Esophagus muscularis mucosa (tissue), 4 donors: Measurements from ENCODE around the gene GRID2. TPM values are rescaled to one million over a fixed set of nuclear protein-coding genes. Genes with fewer than 3 reads are reported as not detected.

Experiments used
- DNase-seq: peaks from one replicate; pipeline ENCODE4 v3.0.0-alpha.2; 2017; ENCODE audit errors: extremely low spot score
- H3K27ac ChIP-seq, 4 donors: fragments of 200-600 bp; sonication (generic); replicated peaks in 1 of 4; 1 replicate in 3 of 4; 2 replicates in 1 of 4; pipeline ENCODE4 v1.5.1; 2016 to 2019; ENCODE audit warnings: mild to moderate bottlenecking in 1 of 4
- H3K27me3 ChIP-seq, 4 donors: fragments of 200-600 bp; sonication (generic); one replicate each; pipeline versions ENCODE4 v1.5.1 to v1.6.0; 2016 to 2019
- H3K36me3 ChIP-seq, 4 donors: fragments of 200-600 bp; sonication (generic); one replicate each; pipeline ENCODE4 v1.5.1; 2016 to 2019
- H3K4me1 ChIP-seq, 4 donors: fragments of 200-600 bp; sonication (generic); one replicate each; pipeline ENCODE4 v1.5.1; 2016 to 2019
- H3K4me3 ChIP-seq, 4 donors: fragments of 200-600 bp; sonication (generic); 1 replicate in 2 of 4; 2 replicates in 2 of 4; pipeline ENCODE4 v1.5.1; 2016 to 2019; ENCODE audit warnings: mild to moderate bottlenecking in 4 of 4, moderate library complexity in 1 of 4
- H3K9me3 ChIP-seq, 4 donors: fragments of 200-600 bp; sonication (generic); 1 replicate in 3 of 4; 2 replicates in 1 of 4; pipeline ENCODE4 v1.5.1; 2016 to 2019
- CTCF ChIP-seq, 3 experiments: fragments of 200-600 bp in 2 of 3; fragments of 450-650 bp in 1 of 3; sonication (generic) in 2 of 3; IDR thresholded peaks; one replicate each; pipeline ENCODE4 v1.5.1; 2017 to 2019; ENCODE audit warnings: antibody characterized with exemption in 3 of 3, mild to moderate bottlenecking in 2 of 3, moderate library complexity in 1 of 3
- EP300 ChIP-seq: sonication (generic); formaldehyde crosslinking; IDR thresholded peaks from one replicate; pipeline ENCODE4 v1.6.1; 2017; ENCODE audit warnings: antibody characterized with exemption
- POLR2A ChIP-seq: fragments of 450-650 bp; IDR thresholded peaks from one replicate; pipeline ENCODE4 v1.6.1; 2017; ENCODE audit warnings: antibody characterized with exemption, moderate library complexity, mild to moderate bottlenecking, low read depth
- POLR2AphosphoS5 ChIP-seq, 2 donors: sonication (generic); formaldehyde crosslinking; IDR thresholded peaks; one replicate each; pipeline ENCODE4 v1.6.1; 2017; ENCODE audit warnings: antibody characterized with exemption in 2 of 2
- WGBS: methylation state at CpG from one replicate; pipeline ENCODE4 v1.1.5; 2018; 5-methylcytosine and 5-hydroxymethylcytosine counted together
- intact Hi-C: fragments of 100-400 bp; cut with DNase I; formaldehyde crosslinking; loops from one replicate; pipeline ENCODE4 v1.15.1; 2023
- total RNA-seq, 4 donors: library from RNA; depleted of rRNA; stranded (reverse); fragments of >200 nt; gene quantifications; one replicate each; pipeline versions ENCODE4 v1.1.0 to v1.2.1, GENCODE V29; 2016

Gene GRID2
- total RNA-seq, 4 donors from 2014 or later, result 0.06 to 0.17 TPM; not detected in 2

GRCh38 chr4:93042746-93043145 lies 739.0 kb downstream of the GRID2 start:
- H3K4me3 ChIP-seq, result no peak overlapping the region
- H3K9me3 ChIP-seq, result no peaks in the 10 kb centered on the region
- H3K36me3 ChIP-seq, result no peaks in the 10 kb centered on the region
- DNase-seq, result no peak
- intact Hi-C loops, result no loop called here
- no peak for TF ChIP-seq POLR2A
- TF ChIP-seq CTCF (IDR thresholded peaks at IDR 0.05), result no peak
- no peak for TF ChIP-seq EP300
- TF ChIP-seq POLR2AphosphoS5 (IDR thresholded peaks at IDR 0.05), result no peak
- H3K4me1 ChIP-seq, result no peaks in the 10 kb centered on the region
- H3K27ac ChIP-seq, result no peak overlapping the region
- H3K27me3 ChIP-seq, result no peaks in the 10 kb centered on the region

GRCh38 chr4:93053140-93053539 lies 749.4 kb downstream of the GRID2 start:
- WGBS, result 91% methylated on average over 6 of the region's 6 CpGs
- Histone ChIP-seq H3K4me3 (no peak overlapping the region), H3K36me3 (no peaks in the 10 kb centered on the region), H3K4me1 (no peaks in the 10 kb centered on the region), H3K27me3 (no peaks in the 10 kb centered on the region), H3K27ac (no peak overlapping the region), H3K9me3 (no peaks in the 10 kb centered on the region)
- no peak for DNase-seq
- TF ChIP-seq POLR2AphosphoS5 (IDR thresholded peaks at IDR 0.05) (no peak), EP300 (no peak), POLR2A (no peak), CTCF (IDR thresholded peaks at IDR 0.05) (no peak)
- intact Hi-C loops, result no loop called here

GRCh38 chr4:93061826-93062225 lies 758.1 kb downstream of the GRID2 start:
- Histone ChIP-seq H3K36me3 (no peaks in the 10 kb centered on the region), H3K27me3 (no peaks in the 10 kb centered on the region), H3K4me3 (no peak overlapping the region), H3K4me1 (no peaks in the 10 kb centered on the region), H3K27ac (no peak overlapping the region), H3K9me3 (no peaks in the 10 kb centered on the region)
- intact Hi-C loops, result no loop called here
- DNase-seq, result no peak
- TF ChIP-seq POLR2A (no peak), CTCF (IDR thresholded peaks at IDR 0.05) (no peak), EP300 (no peak), POLR2AphosphoS5 (IDR thresholded peaks at IDR 0.05) (no peak)
- 95% methylated on average over 2 of the region's 2 CpGs for WGBS

GRCh38 chr4:93063325-93063724 lies 759.6 kb downstream of the GRID2 start:
- Histone ChIP-seq H3K4me1 (no peaks in the 10 kb centered on the region), H3K27me3 (no peaks in the 10 kb centered on the region), H3K9me3 (no peaks in the 10 kb centered on the region), H3K4me3 (no peak overlapping the region), H3K36me3 (no peaks in the 10 kb centered on the region), H3K27ac (no peak overlapping the region)
- no peak for DNase-seq
- intact Hi-C loops, result no loop called here
- no peak for TF ChIP-seq POLR2AphosphoS5 (IDR thresholded peaks at IDR 0.05)
- no peak for TF ChIP-seq POLR2A
- no peak for TF ChIP-seq CTCF (IDR thresholded peaks at IDR 0.05)
- TF ChIP-seq EP300, result no peak

GRCh38 chr4:93065790-93066189 lies 762.0 kb downstream of the GRID2 start:
- TF ChIP-seq POLR2A, result no peak
- no peak for TF ChIP-seq POLR2AphosphoS5 (IDR thresholded peaks at IDR 0.05)
- no peak for TF ChIP-seq EP300
- no peak for TF ChIP-seq CTCF (IDR thresholded peaks at IDR 0.05)
- Histone ChIP-seq H3K4me1 (no peaks in the 10 kb centered on the region), H3K36me3 (no peaks in the 10 kb centered on the region), H3K9me3 (no peaks in the 10 kb centered on the region), H3K27ac (no peak overlapping the region), H3K4me3 (no peak overlapping the region), H3K27me3 (no peaks in the 10 kb centered on the region)
- intact Hi-C loops, result no loop called here
- WGBS, result 80% methylated on average over 2 of the region's 2 CpGs
- no peak for DNase-seq
